DOHH2 (cell line): Measurements from ENCODE around the gene CNST.

Experiments
- EZH2phosphoT487 ChIP-seq: fragments of 200-600 bp; sonication (generic); IDR thresholded peaks from 2 replicates; pipeline ENCODE4 v1.6.1; 2017; ENCODE audit warnings: borderline replicate concordance, mild to moderate bottlenecking, antibody characterized with exemption, low read length, moderate library complexity, mixed read lengths
- TF ChIP-seq, protein P1 (sequence below): fragments of 200-600 bp; sonication (generic); IDR thresholded peaks from one replicate; pipeline ENCODE4 v1.5.1; 2014; ENCODE audit warnings: antibody characterized with exemption, mild to moderate bottlenecking, low read depth, low read length; ENCODE audit not compliant: poor library complexity, severe bottlenecking

DNA sequence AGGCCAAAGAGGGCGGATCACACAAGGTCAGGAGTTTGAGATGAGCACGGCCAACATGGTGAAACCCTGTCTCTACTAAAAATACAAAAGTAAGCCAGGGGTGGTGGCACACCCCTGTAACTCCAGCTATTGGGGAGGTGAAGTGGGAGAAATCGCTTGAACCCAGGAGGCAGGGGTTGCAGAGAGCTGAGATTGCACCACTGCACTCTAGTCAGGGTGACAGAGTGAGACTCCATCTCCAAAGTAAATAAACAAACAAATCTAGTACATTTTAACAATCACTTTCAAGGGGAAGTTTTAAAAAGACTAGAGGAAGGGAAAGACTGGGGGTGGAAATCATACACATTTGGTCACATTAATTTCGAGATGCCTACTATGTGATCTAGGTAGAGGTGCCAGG is 6.9 kb upstream of the CNST start:
- TF ChIP-seq, protein P1, sequence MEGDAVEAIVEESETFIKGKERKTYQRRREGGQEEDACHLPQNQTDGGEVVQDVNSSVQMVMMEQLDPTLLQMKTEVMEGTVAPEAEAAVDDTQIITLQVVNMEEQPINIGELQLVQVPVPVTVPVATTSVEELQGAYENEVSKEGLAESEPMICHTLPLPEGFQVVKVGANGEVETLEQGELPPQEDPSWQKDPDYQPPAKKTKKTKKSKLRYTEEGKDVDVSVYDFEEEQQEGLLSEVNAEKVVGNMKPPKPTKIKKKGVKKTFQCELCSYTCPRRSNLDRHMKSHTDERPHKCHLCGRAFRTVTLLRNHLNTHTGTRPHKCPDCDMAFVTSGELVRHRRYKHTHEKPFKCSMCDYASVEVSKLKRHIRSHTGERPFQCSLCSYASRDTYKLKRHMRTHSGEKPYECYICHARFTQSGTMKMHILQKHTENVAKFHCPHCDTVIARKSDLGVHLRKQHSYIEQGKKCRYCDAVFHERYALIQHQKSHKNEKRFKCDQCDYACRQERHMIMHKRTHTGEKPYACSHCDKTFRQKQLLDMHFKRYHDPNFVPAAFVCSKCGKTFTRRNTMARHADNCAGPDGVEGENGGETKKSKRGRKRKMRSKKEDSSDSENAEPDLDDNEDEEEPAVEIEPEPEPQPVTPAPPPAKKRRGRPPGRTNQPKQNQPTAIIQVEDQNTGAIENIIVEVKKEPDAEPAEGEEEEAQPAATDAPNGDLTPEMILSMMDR = no peak
- no peak for TF ChIP-seq EZH2phosphoT487
